Suprapubic skin (tissue), 3 donors: ENCODE measurements around the gene PARP1.

Experiments used
- EP300 ChIP-seq: sonication (generic); formaldehyde crosslinking; IDR thresholded peaks from one replicate; pipeline ENCODE4 v1.6.1; 2017; ENCODE audit warnings: antibody characterized with exemption
- POLR2A ChIP-seq, 2 donors: fragments of 450-650 bp; IDR thresholded peaks; one replicate each; pipeline ENCODE4 v1.6.1; 2017; ENCODE audit warnings: antibody characterized with exemption in 2 of 2, mild to moderate bottlenecking in 2 of 2, moderate library complexity in 2 of 2
- TF ChIP-seq, protein P1 (sequence below), 2 donors: fragments of 200-600 bp in 1 of 2; fragments of 450-650 bp in 1 of 2; sonication (generic) in 1 of 2; IDR thresholded peaks; one replicate each; pipeline ENCODE4 v1.5.1; 2016 to 2019; ENCODE audit warnings: antibody characterized with exemption in 2 of 2, mild to moderate bottlenecking in 1 of 2, moderate library complexity in 1 of 2

DNA sequence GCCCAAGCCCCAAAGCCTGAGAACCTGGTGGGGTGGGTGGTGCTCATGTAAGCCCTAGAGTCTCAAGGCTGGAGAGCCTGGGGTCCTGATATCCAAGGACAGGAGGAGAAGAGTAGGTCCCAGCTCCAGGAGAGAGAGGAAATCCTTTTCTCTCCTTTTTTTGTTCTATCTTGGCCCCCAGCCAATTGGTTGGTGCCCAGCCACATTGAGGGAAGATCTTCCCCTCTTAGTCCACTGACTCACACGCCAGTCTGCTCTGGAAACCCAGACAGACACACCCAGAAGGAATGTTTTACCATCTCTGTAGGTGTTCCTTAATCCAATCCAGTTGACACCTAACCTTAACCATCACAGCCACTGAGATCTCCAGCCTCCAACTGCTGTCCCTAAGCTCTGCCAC lies 82.7 kb downstream of the PARP1 start:
- TF ChIP-seq EP300 (no peak), POLR2A (IDR thresholded peaks at IDR 0.05) (no peak)
- TF ChIP-seq, protein P1, sequence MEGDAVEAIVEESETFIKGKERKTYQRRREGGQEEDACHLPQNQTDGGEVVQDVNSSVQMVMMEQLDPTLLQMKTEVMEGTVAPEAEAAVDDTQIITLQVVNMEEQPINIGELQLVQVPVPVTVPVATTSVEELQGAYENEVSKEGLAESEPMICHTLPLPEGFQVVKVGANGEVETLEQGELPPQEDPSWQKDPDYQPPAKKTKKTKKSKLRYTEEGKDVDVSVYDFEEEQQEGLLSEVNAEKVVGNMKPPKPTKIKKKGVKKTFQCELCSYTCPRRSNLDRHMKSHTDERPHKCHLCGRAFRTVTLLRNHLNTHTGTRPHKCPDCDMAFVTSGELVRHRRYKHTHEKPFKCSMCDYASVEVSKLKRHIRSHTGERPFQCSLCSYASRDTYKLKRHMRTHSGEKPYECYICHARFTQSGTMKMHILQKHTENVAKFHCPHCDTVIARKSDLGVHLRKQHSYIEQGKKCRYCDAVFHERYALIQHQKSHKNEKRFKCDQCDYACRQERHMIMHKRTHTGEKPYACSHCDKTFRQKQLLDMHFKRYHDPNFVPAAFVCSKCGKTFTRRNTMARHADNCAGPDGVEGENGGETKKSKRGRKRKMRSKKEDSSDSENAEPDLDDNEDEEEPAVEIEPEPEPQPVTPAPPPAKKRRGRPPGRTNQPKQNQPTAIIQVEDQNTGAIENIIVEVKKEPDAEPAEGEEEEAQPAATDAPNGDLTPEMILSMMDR (IDR thresholded peaks at IDR 0.05) = no peak
